Breast epithelium (tissue), 3 donors: Measurements from ENCODE around the gene FAM3B.

ENCODE experiments used
- POLR2AphosphoS5 ChIP-seq, 3 donors: sonication (generic); formaldehyde crosslinking; IDR thresholded peaks; one replicate each; pipeline ENCODE4 v1.6.1; 2017; ENCODE audit warnings: antibody characterized with exemption in 3 of 3
- TF ChIP-seq, protein P1 (sequence below), 3 donors: fragments of 450-650 bp; IDR thresholded peaks; one replicate each; pipeline ENCODE4 v1.5.1; 2016 to 2017; ENCODE audit warnings: antibody characterized with exemption in 3 of 3, mild to moderate bottlenecking in 3 of 3, moderate library complexity in 3 of 3

DNA sequence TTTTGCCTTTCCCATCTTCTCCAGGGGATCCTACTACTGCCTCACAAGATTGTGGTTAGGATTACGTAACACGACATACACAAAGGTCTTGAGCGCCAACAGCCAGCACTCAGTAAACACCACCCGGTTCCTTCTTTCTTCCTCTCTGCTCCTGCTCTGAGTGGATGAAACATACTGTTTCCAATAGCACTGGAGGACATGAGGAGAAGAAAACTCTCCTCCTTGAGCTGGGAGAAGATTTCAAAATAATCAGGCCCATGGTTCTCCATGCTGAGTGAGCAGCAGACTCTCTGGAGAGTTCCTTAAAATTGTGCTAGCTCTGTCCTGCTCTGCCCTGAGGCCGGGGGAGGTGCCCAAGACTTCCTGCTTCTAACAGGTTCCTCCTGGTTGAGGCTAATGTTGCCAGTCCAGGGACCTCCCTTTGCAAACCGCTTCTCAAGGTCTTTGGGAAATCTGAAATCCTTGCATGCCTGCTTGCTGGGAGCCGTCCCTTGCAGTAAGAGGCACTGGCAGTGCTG is 80.0 kb downstream of the FAM3B start:
- no peak for TF ChIP-seq POLR2AphosphoS5 (IDR thresholded peaks at IDR 0.05)
- TF ChIP-seq, protein P1, sequence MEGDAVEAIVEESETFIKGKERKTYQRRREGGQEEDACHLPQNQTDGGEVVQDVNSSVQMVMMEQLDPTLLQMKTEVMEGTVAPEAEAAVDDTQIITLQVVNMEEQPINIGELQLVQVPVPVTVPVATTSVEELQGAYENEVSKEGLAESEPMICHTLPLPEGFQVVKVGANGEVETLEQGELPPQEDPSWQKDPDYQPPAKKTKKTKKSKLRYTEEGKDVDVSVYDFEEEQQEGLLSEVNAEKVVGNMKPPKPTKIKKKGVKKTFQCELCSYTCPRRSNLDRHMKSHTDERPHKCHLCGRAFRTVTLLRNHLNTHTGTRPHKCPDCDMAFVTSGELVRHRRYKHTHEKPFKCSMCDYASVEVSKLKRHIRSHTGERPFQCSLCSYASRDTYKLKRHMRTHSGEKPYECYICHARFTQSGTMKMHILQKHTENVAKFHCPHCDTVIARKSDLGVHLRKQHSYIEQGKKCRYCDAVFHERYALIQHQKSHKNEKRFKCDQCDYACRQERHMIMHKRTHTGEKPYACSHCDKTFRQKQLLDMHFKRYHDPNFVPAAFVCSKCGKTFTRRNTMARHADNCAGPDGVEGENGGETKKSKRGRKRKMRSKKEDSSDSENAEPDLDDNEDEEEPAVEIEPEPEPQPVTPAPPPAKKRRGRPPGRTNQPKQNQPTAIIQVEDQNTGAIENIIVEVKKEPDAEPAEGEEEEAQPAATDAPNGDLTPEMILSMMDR (IDR thresholded peaks at IDR 0.05), result no peak
